ENCODE results near the gene MRM2. TPM values are rescaled to one million over a fixed set of nuclear protein-coding genes. Genes with fewer than 3 reads are reported as not detected.
A peak's percentile ranks its signal among the peaks of the same experiment; 100 is the strongest.

MRM2 gene
- total RNA-seq, 6 experiments from 2014 or later: 9.5 to 14.6 (median 11.5) TPM

DNA sequence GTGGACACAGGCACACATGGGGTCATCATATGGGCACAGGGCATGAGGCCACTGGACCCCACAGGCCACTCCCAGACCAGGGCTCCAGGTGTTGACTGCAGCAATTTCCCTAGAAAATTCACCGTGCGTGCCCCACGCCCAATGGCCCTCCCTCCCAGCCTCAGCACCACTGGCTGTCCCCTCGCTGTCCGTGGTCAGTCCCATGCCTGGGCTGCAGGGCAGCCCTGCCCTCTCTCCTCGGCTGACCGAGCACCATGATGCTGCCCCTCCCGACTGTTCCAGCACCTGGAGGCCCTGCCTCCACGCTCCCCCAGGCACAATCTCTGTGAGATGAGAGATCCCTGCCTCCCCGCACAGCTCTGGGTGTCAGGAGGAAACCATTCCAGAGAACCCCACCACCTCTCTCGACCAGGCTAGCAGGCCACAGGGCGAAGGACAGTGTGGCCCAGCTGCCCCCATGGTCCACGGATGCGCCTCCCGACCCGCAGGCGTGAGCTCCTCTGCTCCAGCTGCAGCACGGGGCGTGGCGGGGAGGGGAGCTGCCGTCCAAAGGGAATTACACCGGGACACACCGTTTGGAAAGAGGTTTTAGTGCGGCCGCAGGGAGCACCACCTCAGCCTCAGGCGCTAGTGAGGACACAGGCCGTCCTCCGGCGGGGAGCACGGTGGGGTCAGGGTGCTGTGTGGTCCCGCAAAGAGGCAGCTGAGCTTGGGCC is 12.6 kb upstream of the MRM2 start:
- DNase-seq (peak in 1 of 3 donors; percentile 44), ATAC-seq (no peak)
- WGBS (ENCODE audit: insufficient coverage, low coverage, low lambda C conversion rate, missing lambda C conversion rate): 88% methylated on average over 5 of the region's 31 CpGs
- Histone ChIP-seq H3K27me3 (no peaks in the 10 kb centered on the region), H3K36me3 (peaks cover 0 to 19% (median 0%) of the 10 kb centered on the region in 4 donors), H3K4me1 (no peaks in the 10 kb centered on the region), H3K27ac (no peak overlapping the region), H3K4me3 (no peak overlapping the region), H3K9me3 (no peaks in the 10 kb centered on the region)
- TF ChIP-seq POLR2A (IDR thresholded peaks at IDR 0.05): no peak
- TF ChIP-seq, protein P1, sequence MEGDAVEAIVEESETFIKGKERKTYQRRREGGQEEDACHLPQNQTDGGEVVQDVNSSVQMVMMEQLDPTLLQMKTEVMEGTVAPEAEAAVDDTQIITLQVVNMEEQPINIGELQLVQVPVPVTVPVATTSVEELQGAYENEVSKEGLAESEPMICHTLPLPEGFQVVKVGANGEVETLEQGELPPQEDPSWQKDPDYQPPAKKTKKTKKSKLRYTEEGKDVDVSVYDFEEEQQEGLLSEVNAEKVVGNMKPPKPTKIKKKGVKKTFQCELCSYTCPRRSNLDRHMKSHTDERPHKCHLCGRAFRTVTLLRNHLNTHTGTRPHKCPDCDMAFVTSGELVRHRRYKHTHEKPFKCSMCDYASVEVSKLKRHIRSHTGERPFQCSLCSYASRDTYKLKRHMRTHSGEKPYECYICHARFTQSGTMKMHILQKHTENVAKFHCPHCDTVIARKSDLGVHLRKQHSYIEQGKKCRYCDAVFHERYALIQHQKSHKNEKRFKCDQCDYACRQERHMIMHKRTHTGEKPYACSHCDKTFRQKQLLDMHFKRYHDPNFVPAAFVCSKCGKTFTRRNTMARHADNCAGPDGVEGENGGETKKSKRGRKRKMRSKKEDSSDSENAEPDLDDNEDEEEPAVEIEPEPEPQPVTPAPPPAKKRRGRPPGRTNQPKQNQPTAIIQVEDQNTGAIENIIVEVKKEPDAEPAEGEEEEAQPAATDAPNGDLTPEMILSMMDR (IDR thresholded peaks at IDR 0.05): no peak
- intact Hi-C loops (cut with DNase I): no loop called here

DNA sequence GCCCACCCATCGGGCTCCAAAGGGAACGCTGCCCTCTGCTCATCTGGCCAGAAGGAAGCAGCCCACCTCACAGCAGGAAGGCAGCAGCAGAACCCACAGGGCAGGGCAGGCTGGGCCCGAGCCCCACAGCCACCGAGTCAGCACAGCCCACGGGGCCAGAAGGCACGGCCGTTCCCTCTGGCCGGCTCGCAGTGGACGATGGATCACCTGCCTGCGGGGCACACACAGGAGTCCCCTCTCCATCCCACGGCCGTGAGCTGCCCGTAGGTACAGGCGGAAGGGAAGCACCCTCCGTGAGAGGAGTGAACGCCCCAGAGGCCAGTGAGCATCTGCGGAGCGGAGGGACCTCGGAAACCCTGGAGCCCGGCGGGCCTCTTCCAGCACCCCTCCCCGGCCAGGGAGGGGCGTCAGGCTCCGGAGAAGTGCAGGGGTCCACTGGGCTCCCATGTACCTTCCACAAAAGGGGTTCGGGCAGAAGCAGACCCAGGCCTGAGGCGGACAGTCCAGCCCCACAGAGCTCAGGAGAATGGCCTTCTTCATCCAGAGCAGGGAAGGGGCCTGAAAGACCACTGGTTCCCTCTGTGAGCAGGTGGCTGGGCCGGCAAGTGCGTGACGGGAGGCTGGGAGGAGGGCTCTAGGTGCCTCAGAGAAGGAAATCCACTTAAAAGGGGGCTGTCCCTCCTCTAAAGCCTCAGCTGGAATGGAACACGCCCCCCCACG is 11.7 kb upstream of the MRM2 start:
- 94% methylated on average over 3 of the region's 32 CpGs for WGBS (ENCODE audit: insufficient coverage, low coverage, low lambda C conversion rate, missing lambda C conversion rate)
- Histone ChIP-seq H3K27ac (no peak overlapping the region), H3K9me3 (no peaks in the 10 kb centered on the region), H3K4me1 (no peaks in the 10 kb centered on the region), H3K4me3 (no peak overlapping the region), H3K27me3 (no peaks in the 10 kb centered on the region), H3K36me3 (peaks cover 0 to 19% (median 0%) of the 10 kb centered on the region in 4 donors)
- intact Hi-C loops (cut with DNase I): no loop called here
- no peak for TF ChIP-seq POLR2A (IDR thresholded peaks at IDR 0.05)
- TF ChIP-seq, protein P1 (IDR thresholded peaks at IDR 0.05): no peak
- ATAC-seq (no peak), DNase-seq (peak in 1 of 3 donors; percentile 49)

DNA sequence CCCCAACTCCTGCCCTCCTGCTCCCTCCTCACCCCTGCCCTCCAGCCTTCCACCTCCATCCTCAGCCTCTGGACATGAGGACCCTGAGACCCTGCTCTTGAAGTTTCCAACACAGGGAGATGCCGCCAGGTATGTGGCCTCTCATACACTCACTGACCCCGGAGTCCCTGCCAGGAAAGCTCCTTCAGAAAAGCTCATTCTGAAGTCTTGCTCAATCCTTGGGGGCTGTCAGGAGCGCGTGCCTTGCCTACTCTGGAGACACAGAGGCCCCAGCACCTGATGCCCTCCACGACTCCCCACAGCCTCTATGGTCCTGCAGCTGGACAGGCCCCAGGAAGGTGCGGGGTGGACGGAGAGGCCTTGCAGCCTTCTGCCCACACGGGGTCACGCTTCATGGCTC is 11.0 kb upstream of the MRM2 start:
- no peak overlapping the region for H3K27ac ChIP-seq
- H3K27me3 ChIP-seq: no peaks in the 10 kb centered on the region
- intact Hi-C loops (cut with DNase I): no loop called here
- no peak overlapping the region for H3K4me3 ChIP-seq
- H3K4me1 ChIP-seq: no peaks in the 10 kb centered on the region
- WGBS (ENCODE audit: insufficient coverage, low coverage, low lambda C conversion rate, missing lambda C conversion rate): 100% methylated on average over 1 of the region's 9 CpGs
- ATAC-seq (no peak), DNase-seq (no peak)
- peaks cover 0 to 19% (median 0%) of the 10 kb centered on the region in 4 donors for H3K36me3 ChIP-seq
- TF ChIP-seq POLR2A (IDR thresholded peaks at IDR 0.05): no peak
- TF ChIP-seq, protein P1 (IDR thresholded peaks at IDR 0.05): no peak
- no peaks in the 10 kb centered on the region for H3K9me3 ChIP-seq

DNA sequence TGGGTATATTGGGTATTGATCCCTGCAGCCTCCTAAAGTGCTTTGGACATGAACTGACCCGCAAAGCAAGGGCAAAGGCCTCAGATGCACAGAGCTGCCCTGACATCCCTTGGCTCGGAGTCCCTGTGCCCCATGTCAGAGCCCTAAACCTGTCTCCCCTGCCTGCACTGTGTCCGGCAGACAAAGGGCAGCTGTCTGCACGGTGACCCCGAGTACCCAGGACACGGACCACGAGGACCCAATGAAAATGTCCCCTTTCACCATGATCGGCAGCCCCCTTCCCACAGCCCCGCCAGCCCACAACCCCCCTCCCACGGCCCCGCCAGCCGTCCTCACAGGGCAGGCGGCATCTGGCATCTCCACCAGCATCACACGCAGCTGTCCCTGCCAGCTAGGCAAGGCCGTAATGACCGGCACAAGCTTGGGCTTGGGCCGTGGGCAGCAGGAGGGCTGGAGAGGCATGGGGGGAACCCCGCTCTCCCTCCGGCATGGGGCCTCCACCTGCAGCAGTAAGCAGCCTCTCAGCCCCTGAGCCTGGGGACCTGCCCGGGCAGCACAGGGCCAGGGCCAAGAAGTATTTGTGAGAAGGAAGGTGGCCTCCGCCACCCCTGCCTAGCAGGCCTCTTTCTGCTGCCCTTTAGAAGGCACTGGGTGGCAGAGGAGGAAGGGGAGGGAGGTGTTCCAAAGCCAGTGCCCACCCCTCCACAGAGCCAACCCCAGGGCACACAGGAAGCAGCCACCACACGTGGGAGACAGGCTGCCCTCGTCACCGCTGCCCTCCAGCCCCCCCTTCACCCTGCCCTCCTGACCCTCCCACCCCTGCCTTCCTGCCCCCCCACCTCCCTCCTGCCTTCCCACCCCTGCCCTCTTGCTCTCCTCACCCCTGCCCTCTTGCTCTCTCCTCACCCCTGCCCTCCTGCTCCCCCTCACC is 10.1 kb upstream of the MRM2 start:
- H3K27ac ChIP-seq: no peak overlapping the region
- 72% methylated on average over 8 of the region's 24 CpGs for WGBS (ENCODE audit: insufficient coverage, low coverage, low lambda C conversion rate, missing lambda C conversion rate)
- no peak for TF ChIP-seq POLR2A (IDR thresholded peaks at IDR 0.05)
- DNase-seq (peak in 1 of 3 donors; percentile 50), ATAC-seq (no peak)
- H3K27me3 ChIP-seq: no peaks in the 10 kb centered on the region
- no peak overlapping the region for H3K4me3 ChIP-seq
- H3K9me3 ChIP-seq: no peaks in the 10 kb centered on the region
- intact Hi-C loops (cut with DNase I): no loop called here
- H3K4me1 ChIP-seq: no peaks in the 10 kb centered on the region
- H3K36me3 ChIP-seq: peaks cover 0 to 14% (median 0%) of the 10 kb centered on the region in 4 donors

All from right lobe of liver (tissue), 6 donors.